Measurements from ENCODE around the gene SCGB1C1. TPM values are rescaled to one million over a fixed set of nuclear protein-coding genes. Genes with fewer than 3 reads are reported as not detected.
"Not testable (repeated sequence)": the region's sequence is repeated elsewhere in the genome, so short reads cannot be mapped to it uniquely, and the experiment has no call there.

SCGB1C1 gene
- total RNA-seq, 1 donor from 2014 or later: 0.55 TPM

DNA sequence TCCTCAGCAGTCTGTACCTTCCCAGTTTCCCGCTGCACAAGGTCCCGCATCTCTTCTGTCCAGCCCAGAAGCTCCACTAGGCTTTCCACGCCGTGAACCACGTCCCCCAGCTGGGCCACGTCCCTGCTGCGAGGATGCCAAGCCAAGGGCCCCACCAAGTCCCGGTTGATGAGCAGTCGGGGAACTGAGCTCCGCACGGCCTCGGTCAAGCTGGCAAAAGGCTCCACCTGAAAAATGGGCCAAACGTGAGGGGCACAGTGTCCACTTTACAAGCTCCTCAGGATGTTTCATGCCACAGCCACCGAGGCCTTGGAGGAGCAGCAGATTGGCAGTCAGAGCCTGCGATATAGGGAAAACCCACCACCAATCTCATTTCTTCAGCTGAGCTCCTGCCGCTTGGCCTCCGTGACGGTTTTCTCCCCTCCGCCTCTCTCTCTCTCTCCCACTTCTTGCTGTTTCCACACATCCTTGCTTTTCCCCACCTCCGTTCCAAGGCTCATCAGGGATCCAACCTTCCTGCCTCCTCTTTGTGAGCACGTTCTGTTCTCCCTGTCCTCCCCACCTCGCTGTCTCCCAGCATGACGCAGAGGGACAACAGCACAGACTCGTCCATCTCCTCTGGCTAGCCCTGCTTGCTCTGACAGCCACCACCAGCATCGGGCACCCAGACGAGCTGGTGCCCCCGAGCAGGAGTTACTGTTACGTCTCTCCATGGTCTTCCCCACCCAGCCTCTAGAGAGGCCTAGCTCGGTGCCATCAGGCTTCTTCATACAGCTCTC is 26.1 kb downstream of the SCGB1C1 start:
- DNase-seq (ENCODE audit: low read depth): no peak

DNA sequence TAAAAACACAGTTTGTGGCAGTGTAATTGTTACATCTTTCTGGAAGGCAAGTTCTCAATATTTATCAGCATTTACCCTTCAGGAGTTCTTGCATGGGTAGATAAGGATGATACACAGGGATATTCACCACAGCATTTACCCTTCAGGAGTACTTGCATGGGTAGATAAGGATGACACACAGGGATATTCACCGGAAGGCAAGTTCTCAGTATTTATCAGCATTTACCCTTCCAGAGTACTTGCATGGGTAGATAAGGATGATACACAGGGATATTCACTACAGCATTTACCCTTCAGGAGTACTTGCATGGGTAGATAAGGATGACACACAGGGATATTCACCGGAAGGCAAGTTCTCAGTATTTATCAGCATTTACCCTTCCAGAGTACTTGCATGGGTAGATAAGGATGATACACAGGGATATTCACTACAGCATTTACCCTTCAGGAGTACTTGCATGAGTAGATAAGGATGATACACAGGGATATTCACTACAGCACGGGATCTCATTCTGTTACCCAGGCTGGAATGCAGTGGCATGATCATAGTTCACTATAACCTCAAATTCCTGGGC is 27.9 kb downstream of the SCGB1C1 start:
- DNase-seq (ENCODE audit: low read depth): not testable (repeated sequence)

DNA sequence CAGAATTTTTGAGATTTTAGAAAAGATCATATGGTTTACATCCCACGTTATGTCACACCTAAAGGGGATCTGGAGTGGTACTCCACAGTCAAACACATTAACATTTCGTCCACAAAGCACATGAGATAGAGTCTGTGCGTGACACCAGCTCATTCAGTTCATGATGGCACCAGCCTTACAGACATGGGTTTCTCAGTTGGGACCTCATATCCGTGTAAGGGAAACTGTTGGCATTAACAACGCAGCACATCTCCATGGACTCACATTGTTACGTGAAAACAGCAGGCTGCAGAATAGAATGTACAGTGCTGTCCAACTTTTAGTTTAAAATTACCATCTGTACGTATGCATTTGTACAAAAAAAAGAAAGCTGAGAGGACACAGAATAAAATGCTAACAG is 28.7 kb downstream of the SCGB1C1 start:
- DNase-seq (ENCODE audit: low read depth): no peak

DNA sequence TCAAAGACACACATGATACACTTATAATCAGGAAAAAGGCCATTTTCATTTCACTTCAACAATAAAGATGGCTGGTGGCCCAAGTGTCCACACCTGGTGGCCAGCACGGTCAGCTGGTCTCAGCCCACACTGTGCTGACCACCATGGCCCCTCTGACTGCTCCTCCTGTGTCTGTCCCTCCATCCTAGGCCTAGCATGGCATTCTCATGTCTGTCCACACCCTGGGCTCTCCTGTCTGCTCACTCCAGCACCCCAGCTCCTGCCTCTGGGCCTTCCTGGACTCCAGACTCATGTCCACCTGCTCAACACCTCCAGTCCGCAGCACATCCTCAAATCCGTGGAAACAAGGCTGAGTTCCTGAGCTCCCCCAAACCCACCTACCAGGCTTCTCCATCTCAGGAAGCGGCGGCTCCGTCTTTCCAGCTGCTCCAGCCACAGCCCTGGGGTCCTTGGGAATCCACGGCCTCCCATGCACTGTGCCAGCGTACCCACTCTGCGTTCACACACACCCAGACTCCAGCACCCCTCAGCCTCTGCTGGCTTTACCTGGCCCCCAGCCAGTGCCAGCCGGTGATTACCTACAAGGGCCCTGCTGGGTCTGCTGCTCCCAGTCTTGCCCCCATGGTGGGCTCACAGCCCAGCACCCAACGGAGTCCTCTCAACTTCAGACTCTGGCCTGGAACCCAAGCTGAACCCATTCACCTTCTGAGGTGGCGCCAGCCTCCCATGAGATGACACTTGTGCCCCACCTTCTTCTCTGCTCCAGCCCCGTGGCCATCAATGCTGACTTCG is 29.3 kb downstream of the SCGB1C1 start:
- no peak for DNase-seq (ENCODE audit: low read depth)

DNA sequence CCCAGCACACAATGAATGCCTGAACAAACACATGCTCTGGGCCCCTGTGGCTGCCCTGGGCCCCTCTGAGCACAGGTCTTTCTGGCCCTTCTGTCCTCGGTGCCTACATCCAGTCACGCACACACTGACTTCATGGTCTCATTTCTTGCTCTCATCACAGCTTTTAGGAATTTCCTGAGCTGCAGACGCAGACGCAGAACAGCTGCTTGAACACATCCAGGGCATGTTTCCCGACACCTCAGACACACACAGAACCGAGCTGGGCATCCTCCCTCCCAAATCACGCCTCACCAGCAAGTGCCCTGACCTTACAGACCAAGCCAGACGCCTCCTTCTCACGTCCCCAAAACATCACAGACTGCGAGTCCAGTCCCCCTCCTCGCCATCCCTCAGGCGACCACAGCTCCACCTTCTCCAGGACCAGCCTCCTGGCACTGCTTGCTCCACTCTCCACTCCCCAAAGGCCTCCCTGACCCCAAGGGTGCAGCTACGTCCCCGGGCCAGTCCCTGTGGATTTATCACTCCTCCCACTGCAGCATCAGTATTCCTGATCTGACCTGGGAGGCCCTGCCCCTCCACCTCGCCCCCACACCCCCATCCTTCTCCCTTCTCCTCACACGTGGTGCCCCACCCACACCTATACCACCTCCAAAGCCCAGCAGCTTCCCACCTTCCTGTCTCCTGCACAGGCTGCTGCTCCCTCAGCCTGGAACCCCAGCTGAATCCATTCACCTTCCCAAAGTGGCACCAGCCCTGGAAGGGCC is 30.3 kb downstream of the SCGB1C1 start:
- no peak for DNase-seq (ENCODE audit: low read depth)

DNA sequence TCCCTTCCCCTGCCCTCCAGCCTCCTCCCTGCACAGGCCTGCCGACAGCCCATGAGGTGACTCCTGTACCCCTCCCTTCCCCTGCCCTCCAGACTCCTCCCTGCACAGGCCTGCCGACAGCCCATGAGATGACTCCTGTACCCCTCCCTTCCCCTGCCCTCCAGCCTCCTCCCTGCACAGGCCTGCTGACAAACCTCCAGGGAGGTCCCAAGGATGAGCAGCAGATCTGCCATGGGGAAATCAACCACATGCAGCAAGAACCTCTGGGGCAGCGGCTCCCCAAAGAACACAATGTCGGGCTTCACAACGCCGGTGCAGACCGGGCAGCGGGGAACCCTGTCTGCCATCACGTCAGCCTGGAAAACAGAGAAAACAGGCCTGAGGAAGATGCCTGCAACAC is 31.0 kb downstream of the SCGB1C1 start:
- no peak for DNase-seq (ENCODE audit: low read depth)

DNA sequence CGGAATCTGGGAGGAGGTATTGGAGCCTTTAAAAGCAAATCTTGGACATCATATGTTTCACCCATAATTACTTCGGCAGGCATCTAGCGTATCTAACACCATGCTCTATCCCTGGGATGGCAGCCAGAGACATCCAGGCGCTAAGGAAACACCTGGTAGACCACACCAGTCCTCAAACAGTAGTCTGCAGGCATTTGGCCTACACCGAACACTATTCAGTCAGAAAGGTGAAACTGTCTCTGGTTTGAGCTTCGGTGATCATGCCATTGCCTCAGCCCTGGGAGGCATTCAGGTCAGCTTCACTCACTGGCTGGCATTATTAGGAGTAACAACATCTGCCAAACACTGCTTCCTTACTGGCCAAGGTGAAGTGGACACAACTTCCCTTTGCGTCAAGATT is 31.5 kb downstream of the SCGB1C1 start:
- DNase-seq (ENCODE audit: low read depth): no peak

DNA sequence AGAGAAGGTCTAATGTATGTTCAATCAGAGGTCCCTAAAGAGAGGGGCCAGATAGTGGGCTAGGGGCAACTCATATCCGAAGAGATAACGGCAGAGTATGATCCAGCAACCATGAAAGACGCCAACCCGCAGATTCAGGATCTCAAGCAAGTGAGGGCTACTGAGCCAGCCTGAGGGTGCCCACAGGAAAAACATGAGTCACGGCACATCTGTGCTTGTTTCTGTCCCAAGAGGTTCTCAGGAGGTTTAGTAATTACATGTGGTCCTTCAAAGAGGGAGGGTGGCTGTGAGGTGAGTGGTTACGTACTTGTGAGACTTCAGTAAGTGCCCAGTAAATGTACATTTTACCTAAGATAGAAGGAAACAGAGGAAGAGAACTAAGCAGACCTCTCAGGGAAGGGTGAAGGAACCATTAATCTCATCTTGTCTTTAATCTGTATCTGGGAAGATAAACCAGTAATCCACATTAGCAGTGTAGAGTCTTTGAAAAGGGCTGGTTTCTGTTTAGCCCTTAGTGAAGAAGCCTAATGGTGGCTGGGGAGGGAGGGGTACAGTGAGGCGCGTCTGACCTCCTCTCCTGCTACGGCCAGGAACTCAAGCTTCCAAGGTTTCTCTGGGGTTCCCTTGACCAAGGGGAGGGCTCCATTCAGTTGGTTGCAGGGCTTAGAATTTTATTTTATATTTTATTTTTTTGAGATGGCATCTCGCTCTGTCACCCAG is 33.0 kb downstream of the SCGB1C1 start:
- no peak for DNase-seq (ENCODE audit: low read depth)

DNA sequence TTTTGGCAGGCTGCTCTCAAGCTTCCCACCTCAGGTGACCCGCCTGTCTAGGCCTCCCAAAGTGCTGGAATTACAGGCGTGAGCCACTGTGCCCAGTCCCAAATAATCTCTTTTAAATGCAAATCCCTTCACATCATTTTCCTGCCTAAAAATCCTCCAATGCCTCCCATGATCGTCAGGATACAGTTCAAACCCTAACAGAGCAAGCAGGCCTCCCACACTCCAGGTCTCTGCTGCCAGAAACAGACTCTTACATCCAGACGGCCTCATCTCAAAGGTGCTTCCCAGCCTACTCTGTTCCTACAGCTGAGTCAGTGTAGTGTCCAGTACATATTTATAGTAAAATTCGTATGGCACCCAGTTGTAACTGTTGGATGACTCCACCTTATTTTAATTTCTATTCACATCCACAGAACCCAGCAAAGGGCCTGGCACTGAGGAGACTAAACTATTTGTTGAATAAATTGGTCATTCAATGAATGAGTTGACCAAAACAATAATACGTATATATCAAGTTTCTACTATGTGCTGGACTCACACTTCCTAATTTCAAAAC is 35.0 kb downstream of the SCGB1C1 start:
- no peak for DNase-seq (ENCODE audit: low read depth)

DNA sequence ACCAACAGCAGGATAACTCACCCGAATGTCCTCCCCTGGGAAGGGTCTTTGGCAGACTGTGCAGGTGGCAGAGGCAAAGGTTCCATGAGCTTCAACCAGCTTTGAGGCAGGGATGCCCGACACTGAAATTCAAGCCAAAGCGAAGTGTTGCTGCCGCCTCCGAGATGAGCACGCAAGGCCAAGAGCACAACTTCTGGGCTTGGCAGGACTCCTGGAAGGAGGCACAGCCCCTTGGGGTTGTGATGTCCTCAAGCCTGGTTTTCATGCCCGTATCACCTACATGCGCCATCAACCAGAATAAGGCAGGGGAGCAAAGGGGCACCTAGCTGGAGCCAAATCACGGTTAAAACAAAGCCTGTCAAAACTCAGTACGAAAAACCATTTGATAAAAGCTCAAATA is 37.6 kb downstream of the SCGB1C1 start:
- DNase-seq (ENCODE audit: low read depth): no peak

DNA sequence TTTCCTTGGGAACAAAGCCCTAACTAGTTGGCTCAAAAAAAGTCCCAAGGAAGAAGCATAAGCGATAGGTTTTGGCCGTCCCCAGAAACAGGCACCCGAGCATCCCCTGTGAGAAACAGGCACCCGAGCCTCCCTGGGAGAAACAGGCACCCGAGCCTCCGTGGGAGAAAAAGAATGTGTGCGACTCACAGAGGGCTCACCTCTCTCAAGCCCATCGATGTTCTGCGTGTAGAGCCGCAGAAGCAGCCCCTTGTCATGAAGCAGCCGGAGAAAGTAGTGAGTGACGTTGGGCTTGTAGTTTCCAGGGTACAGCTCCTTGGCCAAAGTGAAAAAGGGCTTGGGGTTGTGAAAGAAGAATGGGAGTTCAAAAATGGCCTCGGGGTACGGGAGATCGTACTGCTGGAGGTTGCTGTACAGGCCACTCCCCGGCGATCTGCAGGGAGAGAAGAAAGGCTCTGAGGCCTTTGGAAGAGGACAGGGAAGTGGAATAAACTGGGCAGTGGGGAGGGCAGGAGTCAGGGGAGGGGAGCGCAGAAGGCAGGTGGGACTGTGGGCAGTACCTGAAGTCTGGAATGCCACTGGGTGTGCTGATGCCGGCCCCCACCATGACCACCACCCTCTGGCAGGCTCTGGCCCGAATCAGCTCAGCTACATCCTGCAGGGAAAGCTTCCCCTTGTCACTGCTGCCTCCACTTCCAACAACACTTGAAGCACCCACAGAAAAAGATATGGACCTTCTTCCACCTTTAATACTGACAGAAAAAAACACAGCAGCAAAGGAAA is 40.1 kb downstream of the SCGB1C1 start:
- no peak for DNase-seq (ENCODE audit: low read depth)

DNA sequence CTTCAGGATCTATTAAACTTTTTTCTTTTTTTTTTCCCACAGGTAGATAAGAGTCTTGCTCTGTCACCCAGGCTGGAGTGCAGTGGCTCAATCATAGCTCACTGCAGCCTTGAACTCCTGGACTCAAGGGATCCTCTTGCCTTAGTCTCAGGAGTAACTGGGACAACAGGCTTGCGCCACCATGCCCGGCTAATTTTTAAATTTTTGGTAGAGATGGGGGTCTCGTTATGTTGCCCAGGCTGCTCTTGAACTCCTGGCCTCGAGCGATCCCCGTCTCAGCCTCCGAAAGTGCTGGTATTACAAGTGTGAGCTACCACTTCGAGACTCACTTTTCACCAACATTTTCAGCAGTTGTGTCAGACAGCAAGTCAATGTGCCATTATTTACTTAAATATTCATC is 42.3 kb downstream of the SCGB1C1 start:
- DNase-seq (ENCODE audit: low read depth): no peak

DNA sequence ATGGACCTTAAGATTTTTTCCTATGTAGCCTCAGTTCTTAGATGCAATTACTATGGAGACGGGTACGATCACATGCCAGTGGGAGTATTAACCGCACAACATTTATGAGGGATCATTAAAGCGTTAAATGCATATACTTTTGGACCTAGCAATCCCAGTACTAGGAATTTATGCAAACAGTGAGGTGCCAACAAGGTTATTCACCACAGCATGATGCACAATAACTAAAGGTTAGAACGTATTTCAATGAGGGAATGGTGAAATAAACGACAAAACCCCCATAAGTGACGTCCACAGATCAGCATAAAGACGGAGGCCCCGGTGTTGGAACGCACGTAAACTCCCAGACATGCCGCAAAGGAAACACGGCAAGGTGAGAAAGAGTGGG is 42.7 kb downstream of the SCGB1C1 start:
- peak; percentile 29 for DNase-seq (ENCODE audit: low read depth)

DNA sequence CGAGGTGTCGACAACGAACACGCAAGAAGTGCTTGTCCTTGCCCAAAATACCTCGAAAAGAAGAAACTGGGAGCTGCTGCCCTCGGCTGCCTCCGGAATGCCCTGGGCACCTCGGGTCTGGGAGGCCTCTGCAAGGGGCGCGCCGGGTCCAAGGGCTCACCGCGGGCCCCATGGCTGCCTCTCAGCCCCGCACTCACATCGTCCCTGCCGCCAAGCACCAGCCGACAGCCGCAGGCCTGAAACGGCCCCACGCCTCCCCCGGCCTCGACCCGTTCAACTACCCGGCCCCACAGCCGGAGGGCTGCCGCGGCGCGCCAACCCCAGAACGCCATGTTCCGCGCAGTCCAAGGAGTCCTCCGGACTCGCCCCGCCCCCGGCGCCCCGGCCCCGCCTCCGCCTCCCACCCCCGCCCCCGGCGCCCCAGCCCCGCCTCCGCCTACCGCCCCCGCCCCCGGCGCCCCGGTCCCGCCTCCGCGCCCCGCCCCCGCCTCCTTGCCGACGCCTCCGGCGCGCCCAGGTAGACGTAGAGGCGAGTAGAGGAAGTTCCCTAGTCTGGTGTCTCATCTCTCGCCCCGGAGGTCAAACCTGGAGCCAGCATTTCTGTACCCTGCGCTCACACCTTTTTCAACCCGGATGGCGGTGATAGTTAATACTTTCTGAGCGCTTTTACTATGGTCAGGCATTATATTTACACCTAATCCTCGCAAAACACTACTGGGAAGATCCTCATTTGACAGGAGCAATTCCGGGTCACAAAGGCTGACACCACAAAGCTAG is 43.3 kb downstream of the SCGB1C1 start, which contains the start of gene SIRT3:
TSS of gene SIRT3 (minus strand) at position 346 of the 777 bp plus-strand sequence. CDS start at position 332, 14 bp downstream.
- peak; percentile 66 for DNase-seq (ENCODE audit: low read depth)

DNA sequence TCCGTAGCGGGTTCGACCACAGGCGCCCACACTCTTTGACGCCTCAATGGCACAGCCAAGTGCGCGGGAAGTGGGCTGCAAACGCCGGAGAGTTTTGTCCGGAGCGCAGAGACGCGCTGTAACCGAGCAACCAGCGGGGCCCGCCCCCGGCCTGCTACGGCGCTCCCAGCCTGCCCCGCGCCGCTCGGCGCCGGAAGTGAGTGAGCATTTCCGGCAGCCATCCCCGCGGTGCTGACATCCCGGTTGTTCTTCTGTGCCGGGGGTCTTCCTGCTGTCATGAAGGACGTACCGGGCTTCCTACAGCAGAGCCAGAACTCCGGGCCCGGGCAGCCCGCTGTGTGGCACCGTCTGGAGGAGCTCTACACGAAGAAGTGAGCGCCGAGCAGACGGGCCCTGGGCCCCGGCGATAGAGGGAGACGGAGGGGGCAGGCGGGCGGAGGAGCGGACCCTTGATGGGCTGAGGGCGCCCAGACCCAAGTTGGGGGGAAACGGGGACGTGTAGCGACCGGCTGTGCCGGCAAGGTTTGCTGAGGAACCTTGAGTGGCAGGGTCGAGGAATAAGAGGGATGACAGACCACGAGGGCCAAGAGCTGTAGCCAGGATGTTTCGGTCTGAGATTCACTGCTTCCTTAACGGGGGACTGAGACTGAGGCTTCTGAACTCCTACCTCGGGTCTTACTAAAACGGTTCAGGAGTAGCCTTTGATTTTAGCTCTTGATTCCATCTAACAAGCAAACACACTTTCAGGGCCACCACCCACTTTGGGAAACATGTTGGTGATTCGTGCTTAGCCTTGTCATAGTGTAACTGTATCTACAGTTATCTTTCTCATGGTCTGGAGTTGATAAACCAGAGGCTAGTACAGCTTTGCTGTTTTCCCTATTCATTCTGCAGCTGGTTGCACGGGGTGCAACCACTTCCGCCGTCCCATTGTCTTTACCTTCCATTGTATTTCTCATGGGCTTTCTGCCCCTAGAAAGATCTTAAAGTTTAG is 44.2 kb downstream of the SCGB1C1 start, which contains the start of gene PSMD13:
TSS of gene PSMD13 (plus strand) at position 203 of the 994 bp plus-strand sequence. CDS start at position 277, 74 bp downstream.
- peak; percentile 58 for DNase-seq (ENCODE audit: low read depth)

DNA sequence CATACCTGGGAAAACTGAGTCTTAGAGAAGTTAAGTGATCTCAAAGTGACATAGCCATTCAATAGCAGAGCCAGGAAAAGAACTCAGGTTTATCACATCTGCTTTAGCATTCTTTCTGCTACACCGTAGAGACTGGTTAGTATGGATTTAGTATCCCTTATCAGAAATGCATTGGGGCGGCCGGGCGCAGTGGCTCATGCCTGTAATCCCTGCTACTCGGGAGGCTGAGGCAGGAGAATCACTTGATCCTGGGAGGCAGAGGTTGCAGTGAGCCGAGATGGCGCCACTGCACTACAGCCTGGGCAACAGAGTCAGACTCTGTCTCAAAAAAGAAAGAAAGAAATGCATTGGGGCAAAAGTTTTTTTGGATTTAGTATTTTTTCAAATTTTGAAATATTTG is 45.5 kb downstream of the SCGB1C1 start:
- DNase-seq (ENCODE audit: low read depth): not testable (repeated sequence)

DNA sequence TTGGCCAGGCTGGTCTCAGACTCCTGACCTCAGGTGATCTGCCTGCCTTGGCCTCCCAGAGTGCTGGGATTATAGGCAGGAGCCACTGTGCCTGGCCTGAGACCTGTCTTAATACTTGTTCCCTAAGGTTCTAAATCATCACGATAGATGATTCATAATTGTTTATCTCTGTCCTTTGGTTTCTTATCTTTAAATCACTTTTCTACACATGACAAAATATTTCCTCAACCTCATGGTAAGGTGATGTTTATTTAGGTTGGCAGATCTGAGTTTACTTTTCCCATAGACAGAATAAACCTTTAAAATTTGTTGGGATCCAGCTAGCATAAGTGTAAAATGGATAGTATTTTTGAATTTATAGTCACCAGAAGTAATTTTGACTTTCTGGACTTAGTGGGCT is 47.4 kb downstream of the SCGB1C1 start:
- DNase-seq (ENCODE audit: low read depth): no peak

DNA sequence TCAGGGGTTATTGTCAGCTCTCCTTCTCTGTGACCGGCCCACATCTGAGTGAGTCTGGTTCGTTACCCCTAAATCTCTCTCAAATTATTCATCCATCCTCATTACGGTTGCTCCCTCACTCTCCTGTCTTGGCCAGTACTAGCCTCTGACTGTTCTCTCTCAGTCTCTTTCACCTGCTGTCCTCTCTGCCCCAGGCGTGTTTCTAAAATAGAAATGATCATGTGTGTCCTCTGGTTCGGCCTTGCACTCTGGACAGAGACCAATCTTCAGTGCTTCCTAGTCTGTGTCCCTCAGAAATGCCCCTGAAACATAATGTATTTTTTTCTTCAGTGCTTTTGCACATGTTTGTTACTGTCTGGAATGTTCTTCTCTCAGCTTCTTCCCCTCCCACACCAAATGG is 48.8 kb downstream of the SCGB1C1 start:
- no peak for DNase-seq (ENCODE audit: low read depth)

Measured in renal cortical epithelial cell (primary cell).